Neural cell (in vitro differentiated cells): ENCODE results near the gene SWAP70.

Experiments used
- POLR2AphosphoS5 ChIP-seq: IDR thresholded peaks from 2 replicates; pipeline ENCODE4 v1.6.1; 2012
- SMC3 ChIP-seq: fragments of 450-650 bp; conservative IDR thresholded peaks from 2 replicates; pipeline ENCODE4 v1.6.1; 2014; ENCODE audit warnings: antibody characterized with exemption, mild to moderate bottlenecking, moderate library complexity; ENCODE audit not compliant: poor library complexity
- TF ChIP-seq, protein P1 (sequence below): IDR thresholded peaks from 2 replicates; pipeline ENCODE4 v1.6.1; 2012; ENCODE audit warnings: borderline replicate concordance

GRCh38 chr11:9741260-9741659 lies 77.4 kb downstream of the SWAP70 start:
- TF ChIP-seq SMC3 (no peak), POLR2AphosphoS5 (no peak)
- TF ChIP-seq, protein P1, sequence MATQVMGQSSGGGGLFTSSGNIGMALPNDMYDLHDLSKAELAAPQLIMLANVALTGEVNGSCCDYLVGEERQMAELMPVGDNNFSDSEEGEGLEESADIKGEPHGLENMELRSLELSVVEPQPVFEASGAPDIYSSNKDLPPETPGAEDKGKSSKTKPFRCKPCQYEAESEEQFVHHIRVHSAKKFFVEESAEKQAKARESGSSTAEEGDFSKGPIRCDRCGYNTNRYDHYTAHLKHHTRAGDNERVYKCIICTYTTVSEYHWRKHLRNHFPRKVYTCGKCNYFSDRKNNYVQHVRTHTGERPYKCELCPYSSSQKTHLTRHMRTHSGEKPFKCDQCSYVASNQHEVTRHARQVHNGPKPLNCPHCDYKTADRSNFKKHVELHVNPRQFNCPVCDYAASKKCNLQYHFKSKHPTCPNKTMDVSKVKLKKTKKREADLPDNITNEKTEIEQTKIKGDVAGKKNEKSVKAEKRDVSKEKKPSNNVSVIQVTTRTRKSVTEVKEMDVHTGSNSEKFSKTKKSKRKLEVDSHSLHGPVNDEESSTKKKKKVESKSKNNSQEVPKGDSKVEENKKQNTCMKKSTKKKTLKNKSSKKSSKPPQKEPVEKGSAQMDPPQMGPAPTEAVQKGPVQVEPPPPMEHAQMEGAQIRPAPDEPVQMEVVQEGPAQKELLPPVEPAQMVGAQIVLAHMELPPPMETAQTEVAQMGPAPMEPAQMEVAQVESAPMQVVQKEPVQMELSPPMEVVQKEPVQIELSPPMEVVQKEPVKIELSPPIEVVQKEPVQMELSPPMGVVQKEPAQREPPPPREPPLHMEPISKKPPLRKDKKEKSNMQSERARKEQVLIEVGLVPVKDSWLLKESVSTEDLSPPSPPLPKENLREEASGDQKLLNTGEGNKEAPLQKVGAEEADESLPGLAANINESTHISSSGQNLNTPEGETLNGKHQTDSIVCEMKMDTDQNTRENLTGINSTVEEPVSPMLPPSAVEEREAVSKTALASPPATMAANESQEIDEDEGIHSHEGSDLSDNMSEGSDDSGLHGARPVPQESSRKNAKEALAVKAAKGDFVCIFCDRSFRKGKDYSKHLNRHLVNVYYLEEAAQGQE = no peak
